GM19240 (cell line): ENCODE data around the gene YWHAG.
"Not testable (repeated sequence)": the region's sequence is repeated elsewhere in the genome, so short reads cannot be mapped to it uniquely, and the experiment has no call there.

Source experiments
- DNase-seq: peaks from one replicate; pipeline ENCODE4 v3.0.0; 2011; ENCODE audit warnings: low spot score; ENCODE audit not compliant: insufficient read length

The YWHAG gene

DNA sequence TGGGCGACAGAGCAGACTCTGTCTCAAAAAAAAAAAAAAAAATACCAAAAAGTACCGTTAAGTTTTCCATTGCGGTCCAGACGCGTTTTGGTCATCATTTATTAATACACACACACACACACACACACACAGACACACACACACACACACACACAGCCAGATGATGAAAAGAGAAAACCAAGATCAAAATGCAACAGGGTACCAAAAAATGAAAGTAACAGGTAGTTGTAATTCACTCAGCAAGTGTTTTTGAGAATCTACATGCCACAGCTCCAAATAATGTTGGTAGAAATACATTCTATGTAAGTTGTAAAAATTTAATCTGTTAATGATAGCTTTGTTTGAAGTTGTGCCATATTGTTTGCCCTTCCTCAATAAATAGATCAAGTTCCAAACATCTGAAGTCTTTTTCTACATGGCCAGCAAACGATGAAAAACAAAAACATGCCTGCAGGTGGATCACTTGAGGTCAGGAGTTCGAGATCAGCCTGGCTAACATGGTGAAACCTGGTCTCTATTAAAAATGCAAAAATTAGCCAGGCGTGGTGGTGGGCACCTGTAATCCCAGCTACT, 9.4 kb downstream of the YWHAG start:
- no peak for DNase-seq

DNA sequence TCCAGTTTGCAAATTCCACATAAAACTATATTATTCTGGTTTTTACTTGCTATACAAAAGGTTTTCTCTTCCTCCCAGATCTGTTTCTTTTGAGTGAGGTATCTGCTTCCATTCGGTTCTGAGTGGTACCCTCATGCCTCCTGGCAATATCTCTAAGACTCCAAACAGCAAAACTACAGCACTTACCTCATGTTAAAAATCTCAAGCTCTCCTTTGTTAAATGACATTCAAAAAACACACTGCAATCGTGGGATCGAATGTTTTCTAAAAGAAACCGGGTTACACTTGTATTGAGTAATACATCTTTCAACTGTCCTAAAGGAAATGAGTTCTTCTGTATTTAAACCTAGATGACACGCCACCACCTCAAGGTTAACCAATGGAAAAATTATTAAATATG, 11.1 kb downstream of the YWHAG start:
- DNase-seq, result no peak

DNA sequence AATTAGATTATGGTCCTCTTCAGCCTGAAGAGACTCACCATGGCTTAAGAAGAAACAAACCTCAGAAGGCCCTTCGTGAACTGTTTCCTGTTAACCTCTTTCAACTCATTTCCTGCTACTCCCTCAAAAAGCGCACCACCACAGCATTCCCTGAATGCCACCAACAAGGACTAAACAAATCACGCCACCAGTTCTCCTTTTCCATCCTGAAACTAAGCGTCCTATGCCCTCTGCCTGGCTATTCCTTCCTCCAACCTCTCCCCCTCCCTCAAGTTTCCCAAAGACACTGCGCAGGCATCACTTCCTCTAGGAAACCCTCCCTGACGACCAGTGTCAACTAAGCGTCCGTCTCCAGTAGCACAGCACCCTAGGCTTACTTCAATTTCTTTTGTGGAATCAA, 12.0 kb downstream of the YWHAG start:
- no peak for DNase-seq

DNA sequence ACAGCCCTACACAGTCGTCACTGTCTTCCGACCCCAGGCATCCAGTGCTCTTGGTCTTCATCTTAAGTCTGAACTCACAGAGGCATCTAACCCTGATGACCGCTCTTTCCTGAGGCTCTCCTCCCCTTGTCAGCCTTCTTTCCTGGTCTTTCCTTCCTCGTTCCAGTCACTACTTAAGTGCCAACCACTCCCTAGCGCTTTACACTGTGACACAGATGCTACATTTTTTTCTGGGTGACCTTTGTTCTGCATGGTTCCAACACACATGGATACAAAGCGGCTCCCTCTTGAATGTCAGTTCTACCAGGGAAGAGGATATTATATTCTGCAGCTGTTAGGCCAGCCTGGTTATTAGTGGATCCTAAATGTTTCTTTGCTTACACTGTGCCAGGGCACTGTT, 12.7 kb downstream of the YWHAG start:
- no peak for DNase-seq

DNA sequence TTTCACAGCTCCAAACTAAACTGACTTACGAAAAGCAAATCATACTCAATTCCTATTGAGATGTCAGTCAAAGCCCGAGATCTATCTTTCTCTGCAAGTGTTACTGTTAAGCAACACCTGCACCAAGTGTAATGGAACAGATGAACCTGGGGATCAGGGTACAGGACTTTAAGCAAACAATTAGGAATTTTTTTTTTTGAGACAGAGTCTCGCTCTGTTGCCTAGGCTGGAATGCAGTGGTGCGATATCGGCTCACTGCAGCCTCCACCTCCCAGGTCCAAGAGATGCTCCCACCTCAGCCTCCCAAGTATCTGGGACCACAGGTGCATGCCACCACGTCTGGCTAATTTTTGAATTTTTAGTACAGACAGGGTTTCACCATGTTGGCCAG, 14.9 kb downstream of the YWHAG start:
- DNase-seq, result no peak

DNA sequence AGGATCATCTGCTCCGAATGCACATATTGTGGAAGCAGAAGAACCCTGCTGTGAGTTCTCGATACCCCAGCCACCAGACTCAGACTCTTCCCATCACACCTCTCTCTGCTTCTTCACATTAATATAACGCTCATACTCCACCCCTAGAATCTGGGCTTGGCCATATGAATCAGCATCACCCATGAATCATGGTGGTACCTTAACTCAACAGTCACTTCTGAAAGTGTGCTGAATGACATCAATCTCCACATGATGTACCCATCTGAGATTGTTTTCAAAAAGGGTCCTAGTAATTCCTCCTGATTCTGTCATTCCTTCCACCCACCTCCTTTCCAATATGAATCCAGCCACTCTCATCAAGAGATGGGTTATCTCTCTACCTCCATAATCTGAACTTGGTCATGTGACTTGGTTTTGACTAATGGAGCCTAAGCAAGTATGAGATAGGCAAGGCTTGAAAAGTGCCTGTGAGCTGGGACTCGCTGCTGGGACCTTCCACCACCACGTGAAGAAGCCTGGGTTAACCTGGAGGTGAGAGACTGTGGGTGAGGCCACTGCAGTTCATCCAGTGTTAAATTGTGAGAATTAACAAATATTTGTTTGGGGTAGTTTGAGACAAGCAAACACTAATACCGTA, 15.4 kb downstream of the YWHAG start:
- DNase-seq, result no peak

DNA sequence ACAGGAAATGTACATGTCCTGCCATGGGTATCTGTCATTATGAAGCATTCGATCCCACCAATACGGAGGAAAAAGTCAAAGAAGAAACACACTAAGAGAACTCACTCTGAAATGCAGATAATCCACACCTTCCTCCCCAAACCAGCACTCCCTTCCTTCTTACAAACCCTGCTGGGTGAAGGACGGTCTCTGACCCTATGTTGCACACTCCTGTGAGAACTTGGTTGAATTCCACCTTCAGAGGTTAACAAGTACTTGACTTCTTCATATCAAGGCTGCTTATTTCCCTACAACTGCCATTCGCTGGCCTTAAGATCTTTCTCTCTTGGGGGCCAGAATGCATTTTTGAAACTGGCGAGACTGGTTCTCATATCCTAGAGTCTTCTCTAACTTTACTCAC, 16.6 kb downstream of the YWHAG start:
- DNase-seq, result no peak

DNA sequence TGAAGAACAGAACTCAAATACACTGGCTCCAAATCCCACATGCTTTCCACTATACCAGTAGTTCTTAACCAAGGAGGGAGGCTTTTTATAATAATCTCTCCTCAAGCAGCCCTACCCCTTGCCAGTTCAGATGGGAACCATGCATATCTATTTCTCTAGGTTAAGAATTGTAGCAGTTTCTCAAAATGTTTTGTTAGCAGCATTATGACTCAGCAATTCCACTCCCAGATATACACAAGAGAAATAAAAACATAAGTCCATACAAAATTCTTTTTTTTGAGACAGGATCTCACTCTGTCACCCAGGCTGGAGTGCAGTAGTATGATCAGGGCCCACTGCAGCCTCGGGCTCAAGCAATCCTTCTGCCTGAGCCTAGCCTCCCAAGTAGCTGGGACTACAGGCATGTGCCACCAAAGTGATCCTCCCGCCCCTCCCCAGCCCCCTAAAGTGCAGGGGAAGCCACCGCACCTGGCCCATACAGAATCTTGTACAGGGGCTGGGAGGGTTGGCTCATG, 18.1 kb downstream of the YWHAG start:
- DNase-seq, result no peak

DNA sequence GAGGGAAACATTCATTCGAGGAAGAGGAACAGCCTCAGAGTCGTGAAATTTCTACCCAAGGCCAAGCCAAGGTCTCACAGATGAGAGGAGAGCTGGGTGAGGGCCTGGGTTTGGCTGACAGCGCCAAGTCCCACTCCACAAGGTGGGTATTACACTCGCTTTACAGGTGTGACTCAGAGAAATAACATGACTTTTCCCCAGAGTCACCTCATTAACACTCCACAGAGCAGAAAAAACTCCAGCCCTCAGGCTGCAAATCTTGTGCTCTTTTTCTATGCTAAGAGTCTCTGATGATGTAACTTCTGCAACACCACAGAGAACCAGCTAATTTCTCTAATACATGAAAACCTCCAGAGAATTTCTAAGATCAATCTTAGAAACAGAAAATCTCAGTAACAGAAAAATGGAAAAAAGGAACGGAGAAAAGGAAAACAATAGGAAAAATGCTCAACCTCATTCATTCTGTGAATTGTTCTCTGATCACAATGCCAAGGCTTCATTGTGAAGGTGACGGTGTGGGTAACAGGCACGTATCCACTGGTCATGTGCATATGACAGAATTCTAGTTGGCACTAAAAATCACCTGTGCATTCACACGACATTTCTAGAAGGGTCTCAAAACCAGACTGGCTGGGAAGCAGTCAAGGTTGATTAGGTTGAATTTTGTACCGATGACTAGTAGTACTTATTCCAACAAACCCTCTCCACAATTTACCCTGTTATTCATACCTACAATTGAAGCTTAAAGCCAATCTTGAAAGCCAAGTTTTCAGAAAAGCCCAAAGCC, 20.3 kb downstream of the YWHAG start:
- no peak for DNase-seq

DNA sequence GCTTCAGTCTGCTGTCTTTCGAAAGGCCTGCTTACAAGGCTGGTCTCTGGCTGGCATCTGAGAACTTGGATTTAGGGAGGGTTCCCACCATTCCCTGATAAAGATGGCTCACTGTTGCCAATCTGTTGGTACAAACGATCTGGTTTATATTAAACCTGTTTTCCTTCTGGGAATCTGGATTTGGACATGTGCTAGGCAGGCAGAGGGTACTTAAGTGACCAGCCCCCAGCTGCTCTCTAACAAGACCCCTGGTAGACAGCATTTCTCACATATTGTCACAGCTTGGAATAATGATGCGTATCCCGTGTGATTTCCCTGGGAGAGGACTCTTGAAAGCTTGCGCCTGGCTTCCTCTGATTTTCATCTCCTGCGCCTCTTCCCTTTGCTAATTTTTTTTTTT, 21.6 kb downstream of the YWHAG start:
- no peak for DNase-seq

DNA sequence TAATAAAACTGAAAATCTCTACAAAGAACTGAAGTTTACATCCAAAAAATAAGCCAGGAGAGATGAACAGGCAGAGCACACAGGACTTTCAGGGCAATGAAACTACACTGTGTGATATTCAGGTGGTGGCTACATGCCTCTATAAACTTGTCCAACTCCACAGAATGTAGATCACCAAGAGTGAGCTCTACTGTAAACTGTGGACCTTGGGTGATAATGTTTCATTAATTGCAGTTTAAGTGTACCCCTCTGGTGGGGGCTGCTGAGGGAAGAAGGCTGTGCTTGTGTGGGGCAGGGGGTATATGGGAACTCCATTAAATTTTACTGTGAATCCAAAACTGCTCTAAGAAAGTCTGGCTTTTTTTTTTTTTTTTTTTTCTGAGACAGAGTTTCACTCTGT, 22.7 kb downstream of the YWHAG start:
- DNase-seq, result no peak

DNA sequence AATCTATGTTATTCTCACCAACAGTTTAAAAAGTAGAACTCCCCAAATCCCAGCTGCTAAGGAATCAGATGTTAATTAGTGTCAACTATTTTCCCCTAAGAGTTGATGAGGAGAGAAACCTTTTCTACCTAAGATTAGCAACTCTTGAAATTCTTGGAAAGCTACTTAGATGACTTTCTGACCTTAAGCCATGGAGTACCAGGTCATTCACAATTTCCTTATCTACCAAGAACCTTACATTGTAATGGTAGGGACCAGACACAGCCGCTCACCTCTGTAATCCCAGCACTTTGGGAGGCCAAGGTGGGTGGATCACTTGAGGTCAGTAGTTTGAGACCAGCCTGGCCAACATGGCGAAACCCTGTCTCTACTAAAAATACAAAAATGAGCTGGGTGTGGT, 23.4 kb downstream of the YWHAG start:
- not testable (repeated sequence) for DNase-seq

DNA sequence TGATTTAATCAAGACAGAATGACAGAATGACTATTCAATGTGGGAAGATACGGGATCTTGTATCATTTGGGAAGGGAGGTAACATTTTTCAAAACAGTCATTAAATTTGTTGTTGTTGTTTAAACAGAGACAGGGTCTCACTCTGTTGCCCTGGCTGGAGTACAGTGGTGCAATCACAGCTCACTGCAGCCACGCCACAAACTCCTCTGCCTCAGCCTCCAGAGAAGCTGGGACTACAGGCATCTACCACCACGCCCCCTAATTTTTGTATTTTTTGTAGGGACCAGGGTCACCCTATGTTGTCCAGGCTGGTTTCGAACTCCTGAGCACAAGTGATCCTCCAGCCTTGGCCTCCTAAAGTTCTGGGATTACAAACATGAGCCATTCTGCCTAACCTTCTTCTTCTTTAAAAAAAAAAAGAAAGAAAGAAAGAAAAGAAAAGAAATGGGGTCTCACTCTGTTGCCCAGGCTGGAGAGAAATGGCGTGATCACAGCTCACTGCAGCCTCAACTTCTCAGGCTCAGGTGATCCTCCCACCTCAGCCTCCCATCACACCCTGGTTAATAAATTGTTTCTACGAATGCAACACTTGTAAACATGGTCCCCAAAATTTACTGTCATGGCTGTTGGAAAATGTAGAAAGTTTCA, 24.3 kb downstream of the YWHAG start:
- no peak for DNase-seq

DNA sequence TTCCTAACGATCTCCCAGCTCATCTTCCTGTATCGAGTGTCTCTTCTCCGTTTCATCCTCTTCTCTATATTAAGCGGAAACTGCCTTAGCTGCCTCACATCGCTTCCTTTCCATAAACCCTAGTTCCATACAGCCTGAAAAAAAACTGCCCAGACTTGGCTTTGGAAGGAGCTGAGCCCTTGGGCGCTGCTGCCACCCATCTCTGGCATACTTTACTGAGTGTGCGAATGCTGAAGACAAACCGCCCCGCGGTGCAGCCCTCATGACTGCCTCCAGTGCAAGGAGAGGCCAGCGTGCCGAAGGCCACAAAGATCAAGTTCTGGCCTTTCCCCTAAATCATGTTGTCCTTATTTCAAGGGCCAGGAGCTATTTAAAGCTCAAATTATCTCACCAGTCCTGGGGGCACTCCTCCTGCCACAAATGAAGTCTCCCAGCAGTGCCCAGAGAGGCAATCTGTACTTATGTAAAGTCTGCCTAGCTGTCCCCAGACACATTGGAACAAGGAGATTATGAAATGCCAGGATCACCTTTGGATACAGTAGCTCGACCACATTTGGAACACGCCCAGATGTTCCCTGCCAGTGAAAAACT, 25.2 kb downstream of the YWHAG start:
- DNase-seq, result no peak

DNA sequence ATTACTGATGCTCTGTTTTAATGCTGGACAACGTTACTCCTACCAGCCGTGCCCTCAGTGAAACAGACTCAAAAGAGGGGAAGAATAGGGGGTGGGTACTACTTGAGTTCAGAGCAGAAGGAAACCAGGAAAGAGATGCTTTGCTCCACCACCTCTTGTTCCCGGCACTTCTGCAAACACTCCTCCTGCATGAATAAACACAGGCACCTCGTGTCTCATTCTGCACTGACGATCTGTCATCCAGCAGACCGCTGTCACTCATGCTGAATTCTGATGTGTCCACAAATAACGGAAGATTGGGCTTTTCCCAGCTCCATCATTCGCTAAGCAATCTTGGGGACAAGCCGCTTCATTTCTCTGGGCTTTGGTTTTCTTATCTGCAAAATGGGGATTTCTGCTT, 26.7 kb downstream of the YWHAG start:
- DNase-seq, result no peak

DNA sequence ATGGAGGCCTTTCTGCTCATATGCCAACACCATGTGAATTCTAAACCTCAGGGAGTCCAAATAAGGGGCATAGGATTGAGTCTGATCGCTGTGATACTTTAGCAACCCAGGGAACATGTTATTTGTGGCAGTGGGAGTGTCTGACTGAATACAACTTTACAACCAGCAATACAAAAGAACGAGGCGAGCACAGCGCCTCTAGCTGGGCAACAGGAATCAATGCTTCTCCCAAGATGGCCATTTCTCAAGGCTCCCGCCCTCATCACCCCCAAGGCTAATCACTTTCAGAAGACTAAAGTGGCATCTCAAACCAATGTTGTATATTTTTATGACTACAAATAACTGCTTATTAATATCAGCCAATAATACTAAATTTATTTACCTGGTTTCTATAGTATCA, 28.1 kb downstream of the YWHAG start:
- no peak for DNase-seq

DNA sequence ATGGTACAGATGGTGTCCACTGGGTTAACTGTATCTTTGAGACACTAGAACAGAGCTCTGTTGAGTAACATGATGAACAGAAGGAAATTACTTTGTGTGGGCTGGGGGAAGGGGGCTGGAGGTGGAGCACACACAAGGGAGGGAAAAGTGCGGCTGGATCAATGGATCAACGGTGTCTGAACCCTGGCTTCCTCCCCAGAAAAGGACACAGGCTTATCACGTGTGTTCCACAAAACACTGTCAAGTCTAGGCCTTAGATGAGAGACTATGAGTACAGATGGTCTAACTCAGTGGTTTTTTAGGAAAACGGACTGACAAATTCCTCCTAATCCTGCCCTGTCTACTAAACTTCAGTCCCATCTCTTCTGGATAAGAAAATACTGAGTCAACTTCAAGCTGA, 28.5 kb downstream of the YWHAG start:
- no peak for DNase-seq

DNA sequence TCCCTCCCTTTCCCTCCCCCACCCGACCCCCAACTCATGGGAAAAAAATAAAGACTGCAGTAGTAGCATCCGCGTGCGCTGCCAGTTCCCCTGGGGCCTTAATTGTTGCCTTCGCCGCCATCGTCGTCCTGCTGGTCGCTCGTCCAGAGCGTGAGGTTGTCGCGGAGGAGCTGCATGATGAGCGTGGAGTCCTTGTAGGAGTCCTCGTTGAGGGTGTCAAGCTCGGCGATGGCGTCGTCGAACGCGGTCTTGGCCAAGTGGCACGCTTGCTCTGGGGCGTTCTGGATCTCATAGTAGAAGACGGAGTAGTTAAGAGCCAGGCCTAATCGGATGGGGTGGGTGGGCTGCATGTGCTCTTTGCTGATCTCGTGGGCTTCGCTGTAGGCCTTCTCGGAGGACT, 29.3 kb downstream of the YWHAG start:
- DNase-seq, result no peak

DNA sequence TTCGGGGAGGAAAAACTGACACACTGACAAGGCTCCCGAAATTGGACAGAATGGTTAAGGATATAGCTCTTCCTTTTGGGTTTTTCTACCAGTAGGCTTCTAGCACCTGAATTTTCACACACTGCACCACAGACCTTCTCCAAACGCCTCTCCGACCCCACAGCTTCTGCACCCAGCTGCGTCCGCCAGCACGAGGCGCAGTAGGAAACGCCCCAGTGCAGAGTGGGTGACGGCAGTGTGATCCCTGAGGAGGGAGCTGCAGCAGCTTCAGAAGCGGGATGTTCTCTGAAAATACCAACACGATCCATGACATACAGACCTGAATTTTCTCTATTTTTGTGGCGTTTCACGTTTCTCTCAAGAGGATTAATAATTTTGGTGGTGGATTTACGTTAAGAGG, 30.4 kb downstream of the YWHAG start:
- no peak for DNase-seq

DNA sequence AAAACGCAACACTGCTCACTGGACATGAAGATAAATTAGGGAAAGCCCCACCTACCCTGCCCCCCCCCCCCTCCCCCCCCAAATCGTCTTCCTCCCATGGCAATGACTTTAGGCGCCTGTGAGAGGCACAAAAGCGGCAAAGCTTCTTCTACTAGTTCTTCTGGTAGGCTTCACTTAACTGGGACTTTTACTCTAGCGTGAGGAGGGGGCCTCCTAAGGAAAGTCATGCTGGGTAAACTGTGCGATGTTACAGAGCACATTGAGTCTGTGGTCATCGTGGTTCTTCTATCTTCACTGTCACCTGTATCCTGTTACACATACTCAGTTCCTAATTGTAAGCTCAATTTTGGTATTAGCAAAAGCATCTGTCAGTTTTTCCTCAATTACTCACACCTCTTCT, 31.2 kb downstream of the YWHAG start:
- DNase-seq, result no peak

DNA sequence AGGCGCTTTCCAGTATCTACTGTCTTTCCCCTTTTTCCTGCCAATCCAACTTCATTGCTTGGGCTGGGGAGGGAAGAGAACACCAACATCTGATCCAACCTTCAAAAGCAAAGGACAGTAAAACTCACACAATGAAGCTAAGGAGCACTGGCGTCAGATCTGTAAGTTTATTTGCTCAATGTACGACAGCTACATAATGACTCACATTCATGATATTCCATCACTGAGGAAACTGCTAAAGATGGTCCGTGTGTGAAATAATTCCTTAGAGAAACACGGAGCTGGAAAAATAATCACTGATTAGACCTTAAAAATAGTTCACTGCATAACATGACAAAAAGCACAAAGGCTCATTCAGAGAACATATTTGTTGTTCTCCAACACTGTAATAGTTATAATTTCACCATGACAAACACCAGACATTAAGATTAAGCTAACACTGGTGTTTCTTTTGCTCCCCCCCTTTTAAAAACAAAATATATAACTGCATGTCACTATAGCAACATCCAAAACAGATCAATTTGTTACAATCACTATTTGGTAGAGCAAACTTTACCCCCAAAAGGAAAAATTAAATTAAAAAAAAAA, 32.1 kb downstream of the YWHAG start:
- DNase-seq, result no peak

DNA sequence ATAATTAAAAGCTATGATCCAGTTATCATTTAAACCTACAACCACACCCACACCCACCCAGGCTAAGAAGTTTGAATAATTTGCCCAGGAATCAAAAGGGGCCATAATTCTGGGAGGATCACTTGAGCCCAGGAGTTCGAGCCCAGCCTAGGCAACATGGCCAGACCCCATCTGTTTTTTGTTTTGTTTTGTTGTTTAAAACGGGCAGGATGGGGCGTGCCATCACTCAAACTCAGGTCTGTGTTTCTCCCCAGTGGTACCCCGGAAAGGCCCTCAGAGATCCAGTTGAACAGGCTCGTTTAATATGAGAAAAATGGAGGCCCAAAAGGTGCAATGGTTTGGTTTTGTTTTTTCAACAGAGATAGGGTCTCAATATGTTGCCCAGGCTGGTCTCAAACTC, 33.0 kb downstream of the YWHAG start:
- DNase-seq, result no peak
